Endothelial cell of umbilical vein (primary cell): ENCODE measurements around the gene NFX1. TPM values are rescaled to one million over a fixed set of nuclear protein-coding genes. Genes with fewer than 3 reads are reported as not detected.

Experiments used
- BruUV-seq: library from RNA; stranded (reverse); fragments of 400-500 nt; replicated peaks from 2 replicates; lab custom pipeline; 2021; lab: Mats Ljungman, UMichigan
- CTCF ChIA-PET: fragments of 300-600, 350-600 bp; sonication (Branson Sonifier 250); formaldehyde crosslinking; loops from one replicate; lab custom pipeline; 2021; ENCODE audit warnings: antibody characterized with exemption, inconsistent platforms; lab: Charles Lee
- POLR2A ChIA-PET: fragments of 300-600, 350-600 bp; sonication (Branson Sonifier 250); formaldehyde crosslinking; loops from one replicate; lab custom pipeline; 2021; ENCODE audit warnings: antibody characterized with exemption, inconsistent platforms; lab: Charles Lee
- DNase-seq: peaks from one replicate; pipeline ENCODE4 v3.0.0-alpha.2; 2011; ENCODE audit warnings: low read depth, low spot score
- FAIRE-seq: peaks from 2 replicates; lab custom pipeline; 2011; peaks lifted over from hg19 to GRCh38; lab: Jason Lieb, UNC
- H2AFZ ChIP-seq: 2 replicates; pipeline ENCODE4 v1.6.0; 2012; ENCODE audit warnings: low read depth, low read length, control low read depth, inconsistent platforms
- H3K27ac ChIP-seq: 2 replicates; pipeline ENCODE4 v1.5.1; 2011; ENCODE audit warnings: low read depth, mild to moderate bottlenecking, control low read depth, low read length, moderate library complexity; ENCODE audit not compliant: insufficient read depth
- H3K27me3 ChIP-seq, 2 experiments: 2 replicates each; pipeline versions ENCODE4 v1.6.0 to v1.6.1; 2011; ENCODE audit warnings: low read length in 2 of 2, mixed read lengths in 1 of 2; ENCODE audit not compliant: control insufficient read depth in 2 of 2, insufficient read depth in 2 of 2
- H3K36me3 ChIP-seq, 2 experiments: 2 replicates in 1 of 2; 3 replicates in 1 of 2; pipeline ENCODE4 v1.5.1; 2011; ENCODE audit warnings: low read length in 2 of 2, mild to moderate bottlenecking in 1 of 2, moderate library complexity in 1 of 2; ENCODE audit not compliant: control insufficient read depth in 2 of 2, insufficient read depth in 2 of 2; ENCODE audit errors: extremely low read depth in 1 of 2
- H3K4me1 ChIP-seq: 3 replicates; pipeline ENCODE4 v1.5.1; 2011; ENCODE audit warnings: mild to moderate bottlenecking, low read length; ENCODE audit not compliant: control insufficient read depth, insufficient read depth; ENCODE audit errors: extremely low read depth
- H3K4me2 ChIP-seq: 2 replicates; pipeline ENCODE4 v1.6.1; 2011; ENCODE audit warnings: low read length, control low read depth, mixed read lengths; ENCODE audit not compliant: insufficient read depth
- H3K4me3 ChIP-seq, 3 experiments: fragments of 200-600 bp in 1 of 3; sonication (generic), shearing (Covaris generic) in 1 of 3; replicated peaks in 1 of 3; 2 replicates each; pipeline ENCODE4 v1.5.1; 2011 to 2016; ENCODE audit warnings: control low read depth in 3 of 3, low read length in 3 of 3, mild to moderate bottlenecking in 2 of 3, inconsistent platforms in 1 of 3, low read depth in 1 of 3, moderate library complexity in 1 of 3; ENCODE audit not compliant: insufficient read depth in 1 of 3
- H3K79me2 ChIP-seq: 2 replicates; pipeline ENCODE4 v1.6.0; 2012; ENCODE audit warnings: low read length, inconsistent platforms; ENCODE audit not compliant: control insufficient read depth, insufficient read depth
- H3K9ac ChIP-seq: replicated peaks from 2 replicates; pipeline ENCODE3; 2011; ENCODE audit warnings: low read length, control low read depth; ENCODE audit not compliant: insufficient read depth; ENCODE audit errors: extremely low read depth
- H3K9me1 ChIP-seq: replicated peaks from 3 replicates; pipeline ENCODE4 v1.6.0; 2011; ENCODE audit warnings: mild to moderate bottlenecking, low read length; ENCODE audit not compliant: control insufficient read depth, insufficient read depth; ENCODE audit errors: extremely low read depth
- H3K9me3 ChIP-seq: replicated peaks from 2 replicates; pipeline ENCODE4 v1.5.1; 2012; ENCODE audit warnings: low read length, inconsistent platforms; ENCODE audit not compliant: control insufficient read depth, insufficient read depth
- H4K20me1 ChIP-seq: replicated peaks from 2 replicates; pipeline ENCODE3; 2011; ENCODE audit warnings: mild to moderate bottlenecking, low read length; ENCODE audit not compliant: control insufficient read depth, insufficient read depth; ENCODE audit errors: extremely low read depth
- CTCF ChIP-seq, 2 donors: IDR thresholded peaks; 1 replicate in 1 of 2; 2 replicates in 1 of 2; pipeline ENCODE4 v1.5.1; 2011; ENCODE audit warnings: low read length in 2 of 2, mild to moderate bottlenecking in 2 of 2, moderate library complexity in 2 of 2, control low read depth in 1 of 2, inconsistent platforms in 1 of 2, low read depth in 1 of 2; ENCODE audit not compliant: insufficient read depth in 1 of 2; ENCODE audit errors: extremely low read depth in 1 of 2
- EZH2 ChIP-seq: IDR thresholded peaks from 2 replicates; pipeline ENCODE4 v1.6.1; 2012; ENCODE audit warnings: borderline replicate concordance, low read depth, mild to moderate bottlenecking, moderate library complexity, low read length, inconsistent platforms; ENCODE audit not compliant: severe bottlenecking
- FOS ChIP-seq: IDR thresholded peaks from 2 replicates; pipeline ENCODE4 v1.6.1; 2011; ENCODE audit warnings: mild to moderate bottlenecking, low read length, moderate library complexity, borderline replicate concordance; ENCODE audit not compliant: insufficient read depth
- GATA2 ChIP-seq: IDR thresholded peaks from 2 replicates; pipeline ENCODE4 v1.7.0; 2011; ENCODE audit warnings: low read depth, mild to moderate bottlenecking, moderate library complexity, mixed read lengths, low read length; ENCODE audit not compliant: insufficient read length, insufficient read depth
- JUN ChIP-seq: IDR thresholded peaks from 2 replicates; pipeline ENCODE4 v1.6.1; 2011; ENCODE audit warnings: borderline replicate concordance, low read depth; ENCODE audit not compliant: insufficient read length, insufficient read depth
- MYC ChIP-seq: IDR thresholded peaks from one replicate; pipeline ENCODE4 v1.6.1; 2011; ENCODE audit warnings: mild to moderate bottlenecking, low read depth, low read length
- POLR2A ChIP-seq: IDR thresholded peaks from 2 replicates; pipeline ENCODE4 v1.6.1; 2012; ENCODE audit warnings: low read depth, mild to moderate bottlenecking, control low read depth, low read length
- POLR2AphosphoS5 ChIP-seq: IDR thresholded peaks from 2 replicates; pipeline ENCODE4 v1.6.1; 2012; ENCODE audit warnings: low read depth, mild to moderate bottlenecking, control low read depth, low read length, moderate library complexity; ENCODE audit not compliant: insufficient read depth
- dilution Hi-C: fragments of 300-500 bp; cut with MboI; formaldehyde crosslinking; loops from one replicate; pipeline ENCODE4 v1.15.0; 2019; ENCODE audit warnings: low sequenced_read_pairs; ENCODE audit not compliant: extremely low pct_ligation_motif_present
- intact Hi-C: fragments of 100-400 bp; cut with micrococcal nuclease; formaldehyde crosslinking; loops from one replicate; pipeline ENCODE4 v1.10.0; 2022
- polyA plus RNA-seq, 4 experiments: library from polyadenylated mRNA; depleted of rRNA in 3 of 4; stranded (reverse) in 3 of 4; unstranded in 1 of 4; fragments of >200 nt; gene quantifications; 2 replicates each; pipeline versions ENCODE4 v1.2.1 to v1.2.3, GENCODE V29; 2011 to 2012; ENCODE audit warnings: missing spikeins in 1 of 4
- total RNA-seq: library from RNA; stranded (reverse); gene quantifications from 2 replicates; pipeline ENCODE4 v1.2.3, GENCODE V29; 2021
- TF ChIP-seq, protein P1 (sequence below): IDR thresholded peaks from 2 replicates; pipeline ENCODE4 v1.6.1; 2011; ENCODE audit not compliant: insufficient read depth, insufficient read length

NFX1 gene
- total and polyA plus RNA-seq, 2 donors (not counting 3 experiments of a cell fraction or from before 2014, with no cell fraction given): 19.3 to 21.7 TPM

DNA sequence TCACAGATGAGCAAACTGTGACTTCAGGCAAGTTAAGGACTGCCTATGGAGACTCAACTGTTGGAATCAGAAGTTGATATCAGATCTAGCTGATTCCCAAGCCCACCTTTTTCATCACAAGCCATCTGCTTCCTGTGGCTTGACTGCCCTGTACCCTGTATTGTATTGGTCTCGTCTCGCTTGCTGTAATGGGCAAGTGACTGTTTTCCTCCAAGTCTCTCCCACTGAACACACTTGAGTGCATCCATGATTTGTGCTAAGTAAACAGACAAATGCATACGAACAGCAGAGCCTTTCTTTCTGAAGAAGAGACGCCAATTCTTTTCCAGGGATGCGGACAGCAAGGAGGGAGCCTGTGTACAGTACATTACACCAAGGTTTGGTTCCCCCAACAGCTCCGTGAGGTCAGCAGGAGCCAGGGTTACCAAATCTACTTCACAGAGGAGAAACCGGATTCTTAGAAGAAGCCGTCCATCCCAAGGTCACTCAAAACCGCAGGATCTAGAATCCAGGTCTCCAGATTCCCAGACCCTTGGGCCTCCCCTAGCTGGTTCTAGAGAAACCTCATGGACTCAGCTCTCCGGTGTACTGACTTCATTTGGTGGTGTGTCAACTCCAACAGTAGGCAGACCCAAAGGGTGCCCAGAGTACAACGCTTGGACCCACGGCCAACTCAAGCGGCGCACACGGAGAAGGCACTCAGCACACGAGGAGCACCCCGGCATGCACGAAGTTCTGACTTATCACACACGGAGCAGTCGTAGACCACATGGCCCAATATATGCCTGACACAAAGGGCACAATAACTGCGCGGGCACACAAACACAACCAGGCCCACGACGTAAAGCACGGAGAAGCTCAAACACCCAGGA lies 26.9 kb upstream of the NFX1 start:
- no peaks in the 10 kb centered on the region for H4K20me1 ChIP-seq
- peaks cover 35% of the 10 kb centered on the region for H3K79me2 ChIP-seq
- POLR2A ChIA-PET: no interaction called here
- H3K9ac ChIP-seq: peak overlapping the region; percentile 74
- no peaks in the 10 kb centered on the region for H3K27me3 ChIP-seq
- peak overlapping the region; percentile 7 for H2AFZ ChIP-seq
- peaks cover 22 to 28% of the 10 kb centered on the region in 2 experiments for H3K36me3 ChIP-seq
- dilution Hi-C loops (no loop called here), intact Hi-C loops (loop anchor here (1.0 to 5.0 kb wide), 5 partner anchors 27 to 209 kb away; partner anchors contain the start of genes B4GALT1, NFX1 and NOL6)
- H3K9me1 ChIP-seq: no peaks in the 10 kb centered on the region
- no peaks in the 10 kb centered on the region for H3K9me3 ChIP-seq
- FAIRE-seq (peak; percentile 68), DNase-seq (peak; percentile 60)
- peak overlapping the region; percentile 27 for H3K27ac ChIP-seq
- H3K4me3 ChIP-seq: peak overlapping the region; percentile 37 to 84 (median 75)
- CTCF ChIA-PET: interaction anchor here (1.5 to 2.5 kb wide), 2 partner anchors 10 to 152 kb away, joined by 6 to 7 read pairs; no protein-coding TSS in a partner anchor
- peak overlapping the region; percentile 85 for H3K4me2 ChIP-seq
- TSS peak; percentile 25 for BruUV-seq
- H3K4me1 ChIP-seq: peaks cover 15% of the 10 kb centered on the region
- peak; percentile 2 for TF ChIP-seq MYC
- no peak for TF ChIP-seq EZH2

DNA sequence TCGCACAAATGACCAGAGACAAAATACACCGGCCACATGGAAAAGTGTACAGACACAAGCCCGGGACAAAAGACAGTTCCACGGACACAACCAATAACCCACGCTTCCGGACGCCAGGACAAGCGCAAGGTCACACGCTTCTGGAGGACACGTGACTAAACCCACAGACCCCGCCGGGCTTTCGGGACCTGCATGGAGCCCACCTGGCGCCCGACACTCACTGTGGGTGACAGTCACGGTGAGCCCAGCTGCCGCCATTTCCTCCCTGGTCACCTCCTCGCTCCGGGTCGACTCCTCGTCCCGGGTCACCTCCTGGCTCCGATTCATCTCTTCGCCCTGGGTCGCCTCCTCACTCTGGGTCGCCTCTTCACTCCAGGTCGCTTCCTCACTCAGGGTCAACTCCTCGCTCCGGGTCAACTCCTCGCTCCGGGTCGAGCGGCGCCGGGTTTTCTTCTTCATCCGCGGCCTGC lies 26.3 kb upstream of the NFX1 start:
- Histone ChIP-seq H3K9me1 (no peaks in the 10 kb centered on the region), H3K4me2 (peak overlapping the region; percentile 85), H3K9ac (peak overlapping the region; percentile 74), H3K27ac (peak overlapping the region; percentile 27), H3K36me3 (peaks cover 19 to 23% of the 10 kb centered on the region in 2 experiments), H4K20me1 (no peaks in the 10 kb centered on the region), H3K4me1 (peaks cover 15% of the 10 kb centered on the region), H2AFZ (peak overlapping the region; percentile 7), H3K27me3 (no peaks in the 10 kb centered on the region), H3K9me3 (no peaks in the 10 kb centered on the region), H3K79me2 (peaks cover 35% of the 10 kb centered on the region), H3K4me3 (peak overlapping the region; percentile 37 to 84 (median 75))
- FAIRE-seq: peak; percentile 49
- ChIA-PET CTCF (interaction anchor here (0.9 to 2.5 kb wide), 5 partner anchors 11 to 197 kb away, joined by 3 to 7 read pairs (median 3); no protein-coding TSS in a partner anchor), POLR2A (interaction anchor here (0.8 to 1.0 kb wide), 2 partner anchors 26 to 239 kb away, joined by 4 read pairs; partner anchors contain the start of gene NFX1)
- BruUV-seq: no TSS peak
- TF ChIP-seq GATA2 (no peak), FOS (no peak), JUN (no peak), EZH2 (no peak), MYC (no peak), POLR2AphosphoS5 (no peak), CTCF (IDR thresholded peaks at IDR 0.05; ENCODE audit: extremely low read depth in 1 of 2, insufficient read depth in 1 of 2, low read depth in 1 of 2, low read length in 2 of 2) (no peak), POLR2A (no peak)
- TF ChIP-seq, protein P1, sequence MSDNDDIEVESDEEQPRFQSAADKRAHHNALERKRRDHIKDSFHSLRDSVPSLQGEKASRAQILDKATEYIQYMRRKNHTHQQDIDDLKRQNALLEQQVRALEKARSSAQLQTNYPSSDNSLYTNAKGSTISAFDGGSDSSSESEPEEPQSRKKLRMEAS: no peak
- dilution Hi-C loops (no loop called here), intact Hi-C loops (loop anchor here (1.0 to 5.0 kb wide), 5 partner anchors 26 to 208 kb away; partner anchors contain the start of genes B4GALT1, NFX1 and NOL6)
- DNase-seq: no peak
